K562 (cell line): ENCODE data around the gene LAP3.

ENCODE experiments used
- CEBPB ChIP-seq: fragments of 450-650 bp; IDR thresholded peaks from 2 replicates; pipeline ENCODE4 v1.6.1; 2016; ENCODE audit warnings: missing genetic modification characterization, missing compliant biosample characterization
- ESRRA ChIP-seq: fragments of 450-650 bp; IDR thresholded peaks from 2 replicates; pipeline ENCODE4 v1.6.1; 2014; ENCODE audit warnings: low read depth, mild to moderate bottlenecking, moderate library complexity, borderline replicate concordance
- GTF2F1 ChIP-seq: IDR thresholded peaks from 2 replicates; pipeline ENCODE4 v1.6.1; 2011; ENCODE audit warnings: low read depth, low read length, improper control_type of control experiment
- MIER1 ChIP-seq: fragments of 450-650 bp; IDR thresholded peaks from 2 replicates; pipeline ENCODE4 v1.6.1; 2016; ENCODE audit warnings: antibody characterized with exemption, mild to moderate bottlenecking, low read depth
- SPI1 ChIP-seq: IDR thresholded peaks from 2 replicates; pipeline ENCODE4 v1.6.1; 2011; ENCODE audit warnings: low read depth, low read length, control low read depth, borderline replicate concordance
- YY1 ChIP-seq, 3 experiments: IDR thresholded peaks; 2 replicates each; pipeline ENCODE4 v1.6.1; 2011; ENCODE audit warnings: low read length in 2 of 3, mild to moderate bottlenecking in 2 of 3, moderate library complexity in 2 of 3, borderline replicate concordance in 1 of 3, control low read depth in 1 of 3, low read depth in 1 of 3; ENCODE audit not compliant: insufficient read depth in 3 of 3, insufficient replicate concordance in 2 of 3, control insufficient read depth in 1 of 3, insufficient read length in 1 of 3; ENCODE audit errors: extremely low read depth in 1 of 3
- ZNF146 ChIP-seq: IDR thresholded peaks from one replicate; pipeline ENCODE4 v1.6.1; 2018; ENCODE audit warnings: missing compliant biosample characterization; ENCODE audit not compliant: unreplicated experiment
- ZNF830 ChIP-seq: fragments of 250-450 bp; sonication (Bioruptor Pico); IDR thresholded peaks from 2 replicates; pipeline ENCODE4 v1.5.0; 2021; ENCODE audit warnings: mild to moderate bottlenecking
- TF ChIP-seq, protein P1 (sequence below): sonication (generic); formaldehyde crosslinking; IDR thresholded peaks from 2 replicates; pipeline ENCODE4 v1.8.1; 2023; ENCODE audit warnings: missing genetic modification reagents, mild to moderate bottlenecking, borderline replicate concordance
- TF ChIP-seq, protein P2 (sequence below), 3 experiments: IDR thresholded peaks in 2 of 3; conservative IDR thresholded peaks in 1 of 3; 2 replicates each; pipeline ENCODE4 v1.5.1; 2011 to 2012; ENCODE audit warnings: low read length in 3 of 3, mild to moderate bottlenecking in 3 of 3, control low read depth in 2 of 3, improper control_type of control experiment in 1 of 3, inconsistent platforms in 1 of 3, low read depth in 1 of 3, mixed read lengths in 1 of 3, moderate library complexity in 1 of 3; ENCODE audit not compliant: insufficient read depth in 2 of 3
- TF ChIP-seq, protein P3 (sequence below): sonication (generic); formaldehyde crosslinking; IDR thresholded peaks from 2 replicates; pipeline ENCODE4 v1.8.0; 2022; ENCODE audit warnings: missing genetic modification reagents, mild to moderate bottlenecking, borderline replicate concordance

DNA sequence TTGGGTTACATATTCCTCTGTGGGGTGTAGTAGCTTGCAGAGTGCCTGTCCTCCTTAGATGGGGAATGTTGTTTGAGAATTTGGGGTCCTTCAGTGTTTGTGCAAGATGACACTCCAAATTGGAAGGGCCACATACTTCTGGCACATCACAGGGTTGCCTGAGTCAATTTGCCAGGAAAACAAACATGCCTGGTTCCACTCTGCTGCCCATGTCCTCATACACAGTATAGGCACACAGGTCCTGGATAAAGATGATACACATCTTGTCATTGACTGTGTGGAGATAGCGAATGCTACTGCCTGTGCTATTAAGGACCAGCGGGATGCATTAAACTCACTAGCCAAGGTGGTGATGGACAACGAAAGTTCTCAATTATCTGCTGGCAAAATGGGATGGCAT is 11.2 kb upstream of the LAP3 start:
- TF ChIP-seq, protein P1, sequence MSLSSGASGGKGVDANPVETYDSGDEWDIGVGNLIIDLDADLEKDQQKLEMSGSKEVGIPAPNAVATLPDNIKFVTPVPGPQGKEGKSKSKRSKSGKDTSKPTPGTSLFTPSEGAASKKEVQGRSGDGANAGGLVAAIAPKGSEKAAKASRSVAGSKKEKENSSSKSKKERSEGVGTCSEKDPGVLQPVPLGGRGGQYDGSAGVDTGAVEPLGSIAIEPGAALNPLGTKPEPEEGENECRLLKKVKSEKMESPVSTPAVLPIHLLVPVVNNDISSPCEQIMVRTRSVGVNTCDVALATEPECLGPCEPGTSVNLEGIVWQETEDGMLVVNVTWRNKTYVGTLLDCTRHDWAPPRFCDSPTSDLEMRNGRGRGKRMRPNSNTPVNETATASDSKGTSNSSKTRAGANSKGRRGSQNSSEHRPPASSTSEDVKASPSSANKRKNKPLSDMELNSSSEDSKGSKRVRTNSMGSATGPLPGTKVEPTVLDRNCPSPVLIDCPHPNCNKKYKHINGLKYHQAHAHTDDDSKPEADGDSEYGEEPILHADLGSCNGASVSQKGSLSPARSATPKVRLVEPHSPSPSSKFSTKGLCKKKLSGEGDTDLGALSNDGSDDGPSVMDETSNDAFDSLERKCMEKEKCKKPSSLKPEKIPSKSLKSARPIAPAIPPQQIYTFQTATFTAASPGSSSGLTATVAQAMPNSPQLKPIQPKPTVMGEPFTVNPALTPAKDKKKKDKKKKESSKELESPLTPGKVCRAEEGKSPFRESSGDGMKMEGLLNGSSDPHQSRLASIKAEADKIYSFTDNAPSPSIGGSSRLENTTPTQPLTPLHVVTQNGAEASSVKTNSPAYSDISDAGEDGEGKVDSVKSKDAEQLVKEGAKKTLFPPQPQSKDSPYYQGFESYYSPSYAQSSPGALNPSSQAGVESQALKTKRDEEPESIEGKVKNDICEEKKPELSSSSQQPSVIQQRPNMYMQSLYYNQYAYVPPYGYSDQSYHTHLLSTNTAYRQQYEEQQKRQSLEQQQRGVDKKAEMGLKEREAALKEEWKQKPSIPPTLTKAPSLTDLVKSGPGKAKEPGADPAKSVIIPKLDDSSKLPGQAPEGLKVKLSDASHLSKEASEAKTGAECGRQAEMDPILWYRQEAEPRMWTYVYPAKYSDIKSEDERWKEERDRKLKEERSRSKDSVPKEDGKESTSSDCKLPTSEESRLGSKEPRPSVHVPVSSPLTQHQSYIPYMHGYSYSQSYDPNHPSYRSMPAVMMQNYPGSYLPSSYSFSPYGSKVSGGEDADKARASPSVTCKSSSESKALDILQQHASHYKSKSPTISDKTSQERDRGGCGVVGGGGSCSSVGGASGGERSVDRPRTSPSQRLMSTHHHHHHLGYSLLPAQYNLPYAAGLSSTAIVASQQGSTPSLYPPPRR (CRISPR knock-in tag) = no peak
- TF ChIP-seq, protein P2, sequence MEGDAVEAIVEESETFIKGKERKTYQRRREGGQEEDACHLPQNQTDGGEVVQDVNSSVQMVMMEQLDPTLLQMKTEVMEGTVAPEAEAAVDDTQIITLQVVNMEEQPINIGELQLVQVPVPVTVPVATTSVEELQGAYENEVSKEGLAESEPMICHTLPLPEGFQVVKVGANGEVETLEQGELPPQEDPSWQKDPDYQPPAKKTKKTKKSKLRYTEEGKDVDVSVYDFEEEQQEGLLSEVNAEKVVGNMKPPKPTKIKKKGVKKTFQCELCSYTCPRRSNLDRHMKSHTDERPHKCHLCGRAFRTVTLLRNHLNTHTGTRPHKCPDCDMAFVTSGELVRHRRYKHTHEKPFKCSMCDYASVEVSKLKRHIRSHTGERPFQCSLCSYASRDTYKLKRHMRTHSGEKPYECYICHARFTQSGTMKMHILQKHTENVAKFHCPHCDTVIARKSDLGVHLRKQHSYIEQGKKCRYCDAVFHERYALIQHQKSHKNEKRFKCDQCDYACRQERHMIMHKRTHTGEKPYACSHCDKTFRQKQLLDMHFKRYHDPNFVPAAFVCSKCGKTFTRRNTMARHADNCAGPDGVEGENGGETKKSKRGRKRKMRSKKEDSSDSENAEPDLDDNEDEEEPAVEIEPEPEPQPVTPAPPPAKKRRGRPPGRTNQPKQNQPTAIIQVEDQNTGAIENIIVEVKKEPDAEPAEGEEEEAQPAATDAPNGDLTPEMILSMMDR (IDR thresholded peaks at IDR 0.05 in 2 of 3, conservative IDR thresholded peaks at IDR 0.05 in 1 of 3; ENCODE audit: insufficient read depth in 2 of 3, low read depth in 1 of 3, low read length in 3 of 3) = no peak
- TF ChIP-seq MIER1 = no peak
- no peak for TF ChIP-seq ESRRA
- TF ChIP-seq CEBPB (tag) = no peak
- TF ChIP-seq YY1 (IDR thresholded peaks at IDR 0.05; ENCODE audit: borderline replicate concordance in 1 of 3, control insufficient read depth in 1 of 3, extremely low read depth in 1 of 3, insufficient read depth in 3 of 3, insufficient read length in 1 of 3, insufficient replicate concordance in 2 of 3, low read depth in 1 of 3, low read length in 2 of 3) = no peak
- no peak for TF ChIP-seq ZNF146 (CRISPR knock-in tag)
- no peak for TF ChIP-seq ZNF830 (CRISPR knock-in tag)
- TF ChIP-seq SPI1 = no peak
- TF ChIP-seq, protein P3, sequence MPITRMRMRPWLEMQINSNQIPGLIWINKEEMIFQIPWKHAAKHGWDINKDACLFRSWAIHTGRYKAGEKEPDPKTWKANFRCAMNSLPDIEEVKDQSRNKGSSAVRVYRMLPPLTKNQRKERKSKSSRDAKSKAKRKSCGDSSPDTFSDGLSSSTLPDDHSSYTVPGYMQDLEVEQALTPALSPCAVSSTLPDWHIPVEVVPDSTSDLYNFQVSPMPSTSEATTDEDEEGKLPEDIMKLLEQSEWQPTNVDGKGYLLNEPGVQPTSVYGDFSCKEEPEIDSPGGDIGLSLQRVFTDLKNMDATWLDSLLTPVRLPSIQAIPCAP (CRISPR knock-in tag) = no peak
- TF ChIP-seq GTF2F1 = no peak
